ENCODE results near the gene RPP40. TPM values are rescaled to one million over a fixed set of nuclear protein-coding genes. Genes with fewer than 3 reads are reported as not detected.

The RPP40 gene
- polyA plus RNA-seq, 1 donor from 2014 or later = 16.2 TPM

DNA sequence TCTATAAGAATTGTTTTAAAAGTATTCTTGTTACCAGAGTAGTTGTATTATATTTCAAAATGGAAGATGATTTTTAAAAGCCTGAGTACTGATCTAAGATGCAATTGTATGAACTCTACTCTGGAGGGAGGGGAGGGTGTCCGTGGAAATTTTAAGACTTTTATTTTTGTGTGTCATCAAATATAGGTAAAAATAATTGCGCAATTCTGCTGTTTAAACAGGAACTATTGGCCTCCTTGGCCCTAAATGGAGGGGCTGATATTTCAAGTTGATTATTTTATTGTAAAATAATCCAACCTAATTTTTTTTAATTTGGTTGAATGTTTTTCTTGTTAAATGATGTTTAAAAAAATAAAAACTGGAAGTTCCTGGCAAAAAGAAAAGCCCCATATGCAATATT, 38.1 kb upstream of the RPP40 start:
- Histone ChIP-seq H3K27ac (ENCODE audit: low read length) (no peak overlapping the region), H3K27me3 (ENCODE audit: insufficient read depth, low read depth, low read length) (no peaks in the 10 kb centered on the region), H3K9me2 (ENCODE audit: insufficient read depth, low read length) (no peaks in the 10 kb centered on the region), H3K4me3 (ENCODE audit: low read length) (no peak overlapping the region), H4K20me1 (ENCODE audit: insufficient read depth) (no peaks in the 10 kb centered on the region), H3K79me2 (replicated peaks; ENCODE audit: insufficient read depth, low read length) (no peaks in the 10 kb centered on the region), H3K36me3 (ENCODE audit: insufficient read depth, low read length) (no peaks in the 10 kb centered on the region), H3K9ac (ENCODE audit: low read length) (no peak overlapping the region), H3K9me3 (ENCODE audit: low read length) (no peaks in the 10 kb centered on the region), H3F3A (ENCODE audit: insufficient read depth, low read length, poor library complexity, severe bottlenecking) (no peaks in the 10 kb centered on the region), H2AFZ (ENCODE audit: low read depth, low read length) (no peak overlapping the region), H3K4me2 (ENCODE audit: low read length) (no peak overlapping the region)
- no peak for TF ChIP-seq REST (IDR thresholded peaks at IDR 0.05; ENCODE audit: borderline replicate concordance)
- TF ChIP-seq SMC3 (conservative IDR thresholded peaks at IDR 0.05; ENCODE audit: poor library complexity) = no peak
- no peak for TF ChIP-seq EP300 (conservative IDR thresholded peaks at IDR 0.05; ENCODE audit: poor library complexity, severe bottlenecking)
- no peak for TF ChIP-seq POLR2AphosphoS5 (IDR thresholded peaks at IDR 0.05)

GRCh38 chr6:5036269-5036668, 32.4 kb upstream of the RPP40 start:
- Histone ChIP-seq H4K20me1 (ENCODE audit: insufficient read depth) (no peaks in the 10 kb centered on the region), H3K4me3 (ENCODE audit: low read length) (no peak overlapping the region), H3K27me3 (ENCODE audit: insufficient read depth, low read depth, low read length) (no peaks in the 10 kb centered on the region), H3K27ac (ENCODE audit: low read length) (no peak overlapping the region), H3K9me3 (ENCODE audit: low read length) (no peaks in the 10 kb centered on the region), H3K79me2 (replicated peaks; ENCODE audit: insufficient read depth, low read length) (no peaks in the 10 kb centered on the region), H3K9me2 (ENCODE audit: insufficient read depth, low read length) (no peaks in the 10 kb centered on the region), H3K36me3 (ENCODE audit: insufficient read depth, low read length) (no peaks in the 10 kb centered on the region), H3K4me2 (ENCODE audit: low read length) (no peak overlapping the region), H3F3A (ENCODE audit: insufficient read depth, low read length, poor library complexity, severe bottlenecking) (no peaks in the 10 kb centered on the region), H2AFZ (ENCODE audit: low read depth, low read length) (no peak overlapping the region), H3K9ac (ENCODE audit: low read length) (no peak overlapping the region)
- TF ChIP-seq SMC3 (conservative IDR thresholded peaks at IDR 0.05; ENCODE audit: poor library complexity) (no peak), EP300 (conservative IDR thresholded peaks at IDR 0.05; ENCODE audit: poor library complexity, severe bottlenecking) (no peak), CTCF (IDR thresholded peaks at IDR 0.05; ENCODE audit: poor library complexity, severe bottlenecking) (peak; percentile 38)

DNA sequence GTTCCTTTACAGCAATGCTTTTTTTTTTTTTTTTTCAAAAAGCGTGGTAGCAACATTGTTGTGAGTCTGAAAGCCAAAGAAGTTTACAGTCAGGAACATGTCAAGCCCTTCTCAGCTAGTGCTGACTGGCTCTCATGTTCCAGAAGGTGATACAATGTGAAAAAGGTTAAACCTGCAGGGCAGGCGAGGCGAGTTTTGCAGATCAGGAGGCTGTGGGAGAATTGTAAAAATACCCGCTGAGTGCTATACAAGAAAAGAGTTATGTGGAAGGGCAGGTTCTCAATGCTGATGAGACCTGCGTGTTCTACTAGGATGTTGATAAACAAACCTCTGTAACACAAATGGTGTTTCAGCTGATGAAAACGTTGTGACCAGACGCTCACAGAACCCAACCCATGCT, 30.9 kb upstream of the RPP40 start:
- H3K9me3 ChIP-seq (ENCODE audit: low read length) = no peaks in the 10 kb centered on the region
- no peak overlapping the region for H3K9ac ChIP-seq (ENCODE audit: low read length)
- no peaks in the 10 kb centered on the region for H3K79me2 ChIP-seq (replicated peaks; ENCODE audit: insufficient read depth, low read length)
- no peaks in the 10 kb centered on the region for H4K20me1 ChIP-seq (ENCODE audit: insufficient read depth)
- no peak for TF ChIP-seq EZH2 (IDR thresholded peaks at IDR 0.05; ENCODE audit: borderline replicate concordance, insufficient read depth, low read length, poor library complexity, severe bottlenecking)
- no peak for TF ChIP-seq POLR2AphosphoS5 (IDR thresholded peaks at IDR 0.05)
- TF ChIP-seq REST (IDR thresholded peaks at IDR 0.05; ENCODE audit: borderline replicate concordance) = no peak
- TF ChIP-seq RAD21 (conservative IDR thresholded peaks at IDR 0.05) = no peak
- no peak for TF ChIP-seq MXI1 (conservative IDR thresholded peaks at IDR 0.05; ENCODE audit: poor library complexity, severe bottlenecking)
- TF ChIP-seq TAF1 (IDR thresholded peaks at IDR 0.05; ENCODE audit: low read depth) = no peak
- no peak for TF ChIP-seq EP300 (conservative IDR thresholded peaks at IDR 0.05; ENCODE audit: poor library complexity, severe bottlenecking)
- no peak for TF ChIP-seq CTCF (IDR thresholded peaks at IDR 0.05; ENCODE audit: poor library complexity, severe bottlenecking)
- no peak for TF ChIP-seq SMC3 (conservative IDR thresholded peaks at IDR 0.05; ENCODE audit: poor library complexity)
- no peak overlapping the region for H3K27ac ChIP-seq (ENCODE audit: low read length)
- no peaks in the 10 kb centered on the region for H3K9me2 ChIP-seq (ENCODE audit: insufficient read depth, low read length)
- no peaks in the 10 kb centered on the region for H3K36me3 ChIP-seq (ENCODE audit: insufficient read depth, low read length)
- no peaks in the 10 kb centered on the region for H3K27me3 ChIP-seq (ENCODE audit: insufficient read depth, low read depth, low read length)
- no peak overlapping the region for H3K4me3 ChIP-seq (ENCODE audit: low read length)
- no peak overlapping the region for H3K4me2 ChIP-seq (ENCODE audit: low read length)
- no peaks in the 10 kb centered on the region for H3F3A ChIP-seq (ENCODE audit: insufficient read depth, low read length, poor library complexity, severe bottlenecking)
- no peak overlapping the region for H2AFZ ChIP-seq (ENCODE audit: low read depth, low read length)
